OCI-LY3 (cell line): ENCODE data around the gene RIOK2.

Experiments
- EZH2phosphoT487 ChIP-seq: fragments of 200-600 bp; shearing (Covaris generic); IDR thresholded peaks from 2 replicates; pipeline ENCODE4 v1.6.1; 2018; ENCODE audit warnings: antibody characterized with exemption, mixed run types, low read depth
- TF ChIP-seq, protein P1 (sequence below): fragments of 200-600, 300-600 bp; sonication (generic); IDR thresholded peaks from 2 replicates; pipeline ENCODE4 v1.5.1; 2014; ENCODE audit warnings: antibody characterized with exemption, low read length, low read depth

DNA sequence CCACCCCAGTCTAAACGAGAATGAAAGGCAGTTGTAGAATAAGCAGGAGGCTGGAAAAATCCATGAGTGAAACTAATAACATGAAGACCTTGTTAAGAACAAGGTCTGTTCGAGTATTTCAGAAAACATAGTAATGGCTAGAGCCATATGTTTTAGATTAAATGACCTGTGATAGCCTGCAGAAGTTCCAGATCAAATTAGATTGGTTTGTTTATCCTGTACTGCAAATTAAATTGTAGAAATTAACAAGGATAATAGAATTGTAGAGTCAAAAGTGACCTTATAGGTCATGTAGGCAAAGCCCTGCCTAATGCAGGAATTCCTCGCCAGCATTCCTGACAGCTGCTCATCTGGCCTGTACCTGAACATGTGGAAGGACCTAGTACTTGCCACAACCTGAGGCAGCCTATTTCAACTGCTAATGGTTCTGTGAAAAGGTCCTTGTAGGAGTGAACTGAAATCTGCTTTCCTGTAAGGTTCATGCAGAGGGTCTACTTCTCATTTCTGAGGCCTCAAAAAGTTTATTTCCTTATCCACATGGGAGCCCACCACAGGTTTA lies 57.8 kb downstream of the RIOK2 start:
- TF ChIP-seq, protein P1, sequence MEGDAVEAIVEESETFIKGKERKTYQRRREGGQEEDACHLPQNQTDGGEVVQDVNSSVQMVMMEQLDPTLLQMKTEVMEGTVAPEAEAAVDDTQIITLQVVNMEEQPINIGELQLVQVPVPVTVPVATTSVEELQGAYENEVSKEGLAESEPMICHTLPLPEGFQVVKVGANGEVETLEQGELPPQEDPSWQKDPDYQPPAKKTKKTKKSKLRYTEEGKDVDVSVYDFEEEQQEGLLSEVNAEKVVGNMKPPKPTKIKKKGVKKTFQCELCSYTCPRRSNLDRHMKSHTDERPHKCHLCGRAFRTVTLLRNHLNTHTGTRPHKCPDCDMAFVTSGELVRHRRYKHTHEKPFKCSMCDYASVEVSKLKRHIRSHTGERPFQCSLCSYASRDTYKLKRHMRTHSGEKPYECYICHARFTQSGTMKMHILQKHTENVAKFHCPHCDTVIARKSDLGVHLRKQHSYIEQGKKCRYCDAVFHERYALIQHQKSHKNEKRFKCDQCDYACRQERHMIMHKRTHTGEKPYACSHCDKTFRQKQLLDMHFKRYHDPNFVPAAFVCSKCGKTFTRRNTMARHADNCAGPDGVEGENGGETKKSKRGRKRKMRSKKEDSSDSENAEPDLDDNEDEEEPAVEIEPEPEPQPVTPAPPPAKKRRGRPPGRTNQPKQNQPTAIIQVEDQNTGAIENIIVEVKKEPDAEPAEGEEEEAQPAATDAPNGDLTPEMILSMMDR = no peak
- no peak for TF ChIP-seq EZH2phosphoT487
